ENCODE data around the gene TXNL1. TPM values are rescaled to one million over a fixed set of nuclear protein-coding genes. Genes with fewer than 3 reads are reported as not detected.

TXNL1 gene
- total and polyA plus RNA-seq, 2 of the 13 experiments (the other 11 are each of a cell fraction or from before 2014, with no cell fraction given) = 41.9 to 73.1 TPM

GRCh38 chr18:56649996-56650395 lies 11.6 kb upstream of the TXNL1 start (continued):
- TF ChIP-seq ZBTB49 (CRISPR knock-in tag; IDR thresholded peaks at IDR 0.05; ENCODE audit: borderline replicate concordance) = no peak
- TF ChIP-seq NBN (conservative IDR thresholded peaks at IDR 0.05) = no peak
- TF ChIP-seq LRRFIP1 (CRISPR knock-in tag; conservative IDR thresholded peaks at IDR 0.05) = no peak

- H3K36me3 ChIP-seq (replicated peaks in 1 of 2; ENCODE audit: control insufficient read depth in 1 of 2, insufficient read depth in 2 of 2, low read length in 2 of 2) = no peaks in the 10 kb centered on the region
- H3K9me3 ChIP-seq (ENCODE audit: low read length) = no peaks in the 10 kb centered on the region
- ChIA-PET CTCF (ENCODE audit: low intra/inter-chr PET ratio, low total read pairs) (no interaction called here), POLR2A (no interaction called here)
- peaks cover 8% of the 10 kb centered on the region for H3K79me2 ChIP-seq (ENCODE audit: insufficient read depth, low read length)
- no peak for TF ChIP-seq RXRA (CRISPR knock-in tag; IDR thresholded peaks at IDR 0.05)
- no peak for ATAC-seq
- intact Hi-C loops (cut with micrococcal nuclease; ENCODE audit: unreplicated experiment) = no loop called here
- peaks cover 22% of the 10 kb centered on the region for H3K4me1 ChIP-seq (ENCODE audit: insufficient read depth, low read length)
- FAIRE-seq = no peak
- no peaks in the 10 kb centered on the region for H4K20me1 ChIP-seq (ENCODE audit: insufficient read depth, low read length)
- no peak overlapping the region for H3K27ac ChIP-seq (ENCODE audit: extremely low read length, insufficient read depth, low read length)
- DNase-seq (ENCODE audit: low spot score) = no peak
- no peak overlapping the region for H3K9ac ChIP-seq (ENCODE audit: insufficient read depth, low read depth, low read length)
- in situ Hi-C loops (cut with HindIII; ENCODE audit: extremely low pct_ligation_motif_present, low pct_unique_long_range_greater_than_20kb) = no loop called here
- BruUV-seq (replicated peaks) = no TSS peak
- H3K4me3 ChIP-seq (replicated peaks in 1 of 3; ENCODE audit: insufficient read depth in 1 of 3, low read depth in 2 of 3, low read length in 3 of 3) = no peak overlapping the region
- no peak overlapping the region for H2AFZ ChIP-seq (ENCODE audit: low read length)
- H3K27me3 ChIP-seq (ENCODE audit: control insufficient read depth in 1 of 2, insufficient read depth in 2 of 2, low read length in 2 of 2) = no peaks in the 10 kb centered on the region; a peak in 1 of 5 replicates
- H3K4me2 ChIP-seq (ENCODE audit: low read depth, low read length) = no peak overlapping the region
- WGBS (ENCODE audit: low lambda C conversion rate) = 63% methylated on average over 3 of the region's 3 CpGs
Measured at GRCh38 chr18:56647951-56648893, 9.8 kb upstream of the TXNL1 start.

Data from HepG2 (cell line).